Central memory CD4-positive, alpha-beta T cell (primary cell): ENCODE data around the gene CPLX1.
"Not testable (repeated sequence)": the region's sequence is repeated elsewhere in the genome, so short reads cannot be mapped to it uniquely, and the experiment has no call there.

Source experiments
- DNase-seq: peaks from one replicate; pipeline ENCODE4 v3.0.0; 2022

Gene CPLX1

DNA sequence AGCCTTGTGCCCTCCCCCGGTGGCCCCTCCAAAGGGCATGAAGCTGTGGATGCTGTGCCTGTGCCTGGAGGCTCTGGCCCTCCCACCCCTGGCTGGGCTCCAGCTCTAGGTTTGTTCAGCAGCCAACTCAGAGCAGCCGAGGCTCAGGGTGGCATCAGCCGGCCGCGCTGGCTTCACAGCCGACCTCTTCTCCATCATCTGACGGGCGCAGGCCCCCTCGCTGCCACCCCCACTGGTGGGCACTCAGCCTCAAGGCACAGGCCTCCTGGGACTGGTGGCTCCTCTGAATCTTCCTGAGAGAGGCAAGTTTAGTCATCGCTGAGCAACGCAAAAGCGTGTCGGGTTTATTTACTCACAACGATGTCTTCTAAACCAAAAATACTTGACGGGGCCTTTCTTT is 74.3 kb downstream of the CPLX1 start:
- no peak for DNase-seq

DNA sequence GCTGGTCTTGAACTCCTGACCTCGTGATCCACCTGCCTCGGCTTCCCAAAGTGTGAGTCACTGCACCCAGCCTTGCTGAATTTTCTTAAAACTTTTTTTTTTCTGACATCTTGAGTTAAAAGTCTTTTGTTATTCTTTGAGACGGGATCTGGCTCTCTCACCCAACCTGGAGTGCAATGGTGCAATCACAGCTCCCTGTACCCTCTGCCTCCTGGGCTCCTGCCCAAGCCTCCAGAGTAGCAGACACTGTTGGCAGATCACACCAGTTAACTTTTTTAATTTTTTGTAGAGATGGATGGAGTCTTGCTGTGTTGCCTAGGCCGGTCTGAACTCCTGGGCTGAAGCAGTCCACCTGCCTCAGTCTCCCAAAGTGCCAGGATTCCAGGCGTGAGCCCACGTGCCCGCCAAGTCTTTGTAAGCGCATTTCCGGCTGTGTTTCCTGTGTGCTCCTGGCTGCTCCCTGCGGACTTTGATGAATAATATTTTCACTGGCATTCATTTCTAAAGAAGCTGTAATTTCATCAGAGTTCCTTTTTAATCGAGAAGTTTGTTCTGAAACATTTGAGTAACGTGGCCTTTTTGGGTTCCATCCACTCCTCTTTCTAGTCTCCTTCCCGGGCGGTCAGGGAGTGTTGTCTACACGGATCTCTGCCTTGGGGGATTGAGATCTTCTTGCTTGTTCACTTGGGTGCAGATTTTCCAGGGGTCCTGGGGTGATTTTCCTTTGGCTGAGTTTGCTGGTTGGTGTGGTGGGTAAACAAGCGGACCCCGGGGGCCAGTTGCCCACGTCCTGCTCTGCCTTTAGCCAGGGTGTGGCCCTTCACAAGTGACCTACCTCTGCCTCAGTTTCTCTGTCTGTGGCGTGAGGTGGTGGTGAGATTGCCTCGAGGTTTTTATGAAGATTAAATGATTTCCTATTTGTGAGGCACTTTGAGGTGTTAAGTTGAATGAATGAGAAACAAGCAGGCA is 75.9 kb downstream of the CPLX1 start:
- DNase-seq, result no peak

DNA sequence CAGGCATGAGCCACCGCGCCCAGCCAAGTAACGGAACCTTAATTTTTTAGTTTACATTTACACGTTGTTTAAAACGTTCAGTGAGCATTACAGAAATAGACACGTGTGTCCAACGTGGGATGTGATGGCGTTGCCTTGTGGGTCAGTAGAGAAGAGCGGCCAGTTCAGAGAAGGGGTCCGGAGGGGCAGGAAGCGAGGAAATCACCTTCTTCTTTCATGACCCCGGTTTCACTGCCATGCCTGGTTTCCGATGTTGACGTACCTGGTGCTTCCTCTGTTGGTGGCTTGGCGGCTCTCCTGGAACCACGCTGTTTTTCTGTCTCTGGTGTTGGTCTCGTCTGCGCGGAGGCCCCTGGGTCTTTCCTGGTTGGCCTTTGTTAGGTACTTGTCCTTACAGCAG is 77.5 kb downstream of the CPLX1 start:
- no peak for DNase-seq

DNA sequence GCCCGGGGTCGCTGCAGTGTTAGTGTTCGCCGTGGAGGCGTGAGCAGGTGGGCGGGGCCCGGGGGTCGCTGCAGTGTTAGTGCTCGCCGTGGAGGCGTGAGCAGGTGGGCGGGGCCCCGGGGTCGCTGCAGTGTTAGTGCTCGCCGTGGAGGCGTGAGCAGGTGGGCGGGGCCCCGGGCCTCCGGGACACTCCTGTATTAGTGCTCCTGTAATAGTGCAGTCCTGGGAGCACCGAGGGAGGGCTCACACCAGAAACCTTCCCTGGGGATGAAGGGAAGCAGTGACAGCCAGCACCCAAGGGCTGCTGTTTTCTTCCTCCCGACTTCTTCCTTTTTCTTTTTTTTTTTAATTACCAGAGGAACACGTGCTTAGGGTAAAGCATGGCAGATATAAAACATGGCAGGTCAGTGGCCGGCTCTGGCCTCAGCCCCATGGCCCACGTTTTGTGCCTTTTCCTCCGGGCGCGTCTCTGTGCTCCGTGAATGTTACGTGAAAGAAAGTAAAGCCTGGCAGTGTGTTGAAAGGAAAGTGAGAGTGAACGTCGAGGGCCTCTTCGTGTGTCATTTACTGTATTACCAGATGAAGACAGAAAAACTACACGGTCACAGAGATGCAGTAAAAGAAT is 78.3 kb downstream of the CPLX1 start:
- no peak for DNase-seq

DNA sequence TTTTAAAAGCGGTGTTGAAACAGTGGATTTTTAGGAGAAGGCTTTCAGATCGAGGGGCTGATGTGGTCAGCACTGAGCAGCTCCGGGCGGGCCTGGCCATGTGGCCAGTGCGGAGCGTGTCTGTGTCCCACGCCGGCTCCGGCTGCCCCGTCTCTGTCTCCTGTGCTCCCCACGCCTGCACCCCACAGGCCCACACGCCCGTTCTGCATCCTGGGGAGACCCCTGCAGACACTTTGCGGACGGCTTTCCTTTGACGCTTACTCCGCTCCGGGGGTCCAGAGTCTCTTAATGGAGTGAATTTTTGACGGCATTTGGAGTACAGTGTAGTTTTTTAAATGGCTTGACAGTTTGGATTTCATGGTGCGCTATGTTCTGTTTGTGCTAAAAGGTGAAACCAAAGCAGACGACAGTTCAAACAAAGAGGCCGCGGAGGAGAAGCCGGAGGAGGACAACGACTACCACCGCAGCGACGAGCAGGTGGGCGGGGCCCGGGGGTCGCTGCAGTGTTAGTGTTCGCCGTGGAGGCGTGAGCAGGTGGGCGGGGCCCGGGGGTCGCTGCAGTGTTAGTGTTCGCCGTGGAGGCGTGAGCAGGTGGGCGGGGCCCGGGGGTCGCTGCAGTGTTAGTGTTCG is 81.6 kb downstream of the CPLX1 start:
- no peak for DNase-seq

DNA sequence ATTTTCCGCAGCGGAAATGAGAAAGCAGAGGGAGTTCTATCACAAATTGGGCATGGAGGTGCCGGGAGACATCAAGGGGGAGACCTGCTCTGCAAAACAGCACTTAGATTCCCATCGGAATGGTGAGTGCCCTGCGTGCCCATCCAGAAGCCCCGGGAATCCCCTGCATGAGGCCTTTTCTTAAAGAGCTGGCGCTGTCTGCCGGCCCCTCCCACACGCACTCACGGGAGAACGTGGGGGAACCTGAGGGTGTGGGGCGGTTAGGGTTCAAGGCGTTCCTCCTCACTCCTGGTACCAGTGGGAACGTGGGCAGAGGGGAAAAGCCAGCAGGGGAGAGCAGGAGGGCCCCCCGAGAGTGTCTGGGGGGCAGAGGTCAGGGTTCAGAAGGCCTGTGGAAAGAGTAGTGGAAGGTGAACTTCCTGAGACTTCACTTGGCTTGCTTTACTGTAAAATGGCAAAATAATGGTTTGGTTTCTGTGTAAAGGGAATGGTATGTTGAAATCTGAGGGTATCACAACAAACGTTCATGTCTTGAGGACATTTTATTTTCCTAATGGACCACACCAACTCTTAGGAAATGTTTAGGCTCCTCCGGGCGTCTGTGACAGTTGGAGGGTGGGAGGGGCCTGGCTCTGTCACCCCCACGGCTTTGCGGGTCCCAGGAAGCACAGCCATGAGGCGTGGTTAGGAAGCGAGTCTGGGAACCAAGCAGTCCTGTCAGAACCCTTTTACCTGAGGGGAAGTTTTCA is 82.3 kb downstream of the CPLX1 start:
- DNase-seq, result no peak

DNA sequence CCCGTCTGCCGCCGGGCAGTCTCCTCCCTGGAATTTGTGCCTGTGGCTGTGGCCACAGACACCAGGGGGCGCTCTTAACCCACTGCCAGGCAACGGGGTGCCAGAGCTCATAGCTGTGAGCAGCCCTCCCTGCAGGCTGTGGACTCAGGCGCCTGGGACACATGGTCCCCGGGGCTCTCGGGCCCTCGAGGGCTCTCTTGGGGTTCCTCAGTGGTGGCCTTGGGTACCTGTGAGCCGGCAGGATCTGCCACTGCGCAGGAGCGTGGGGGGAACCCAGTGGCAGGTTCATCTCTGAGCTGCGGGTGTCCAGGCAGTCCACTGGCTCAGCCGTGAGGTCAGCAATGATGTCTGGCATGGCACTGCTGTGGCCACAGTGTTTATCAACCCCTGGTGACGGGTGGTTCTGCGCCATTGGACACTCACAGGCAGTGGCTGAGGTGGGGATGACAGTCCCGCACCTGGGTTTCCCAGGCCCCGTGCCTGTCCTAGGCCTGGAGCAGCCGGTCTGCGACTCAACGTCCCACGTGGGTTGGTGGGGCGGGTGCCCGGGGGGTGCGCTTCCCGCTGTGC is 83.1 kb downstream of the CPLX1 start:
- DNase-seq, result peak; percentile 65

DNA sequence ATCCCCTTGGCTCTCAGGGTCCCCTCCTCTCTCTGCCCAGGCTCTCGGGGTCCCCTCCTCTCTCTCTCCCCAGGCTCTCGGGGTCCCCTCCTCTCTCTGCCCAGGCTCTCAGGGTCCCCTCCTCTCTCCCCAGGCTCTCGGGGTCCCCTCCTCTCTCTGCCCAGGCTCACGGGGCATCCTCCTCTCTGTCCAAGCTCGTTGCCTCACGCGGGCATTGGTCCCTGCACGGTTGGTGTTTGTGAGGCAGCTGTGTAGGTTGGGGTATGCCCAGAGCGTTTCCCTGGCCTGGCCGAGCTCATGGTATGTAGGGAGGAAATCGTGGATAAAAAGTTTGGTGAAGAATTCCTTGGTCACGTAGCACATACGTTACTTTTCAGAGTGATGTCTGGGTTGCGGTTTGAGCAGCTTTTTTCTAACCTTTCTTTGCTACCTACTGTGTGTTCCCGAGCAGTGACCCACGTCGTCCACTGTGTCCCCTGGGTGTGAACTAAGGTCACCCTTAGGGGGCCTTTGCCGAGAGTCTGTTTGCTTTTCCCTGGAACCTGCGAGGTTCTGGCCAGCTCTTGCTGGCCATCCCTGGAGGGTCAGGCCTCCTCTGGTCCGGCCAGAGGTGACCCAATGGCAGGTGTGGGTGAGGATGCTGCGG is 83.7 kb downstream of the CPLX1 start:
- DNase-seq, result no peak

DNA sequence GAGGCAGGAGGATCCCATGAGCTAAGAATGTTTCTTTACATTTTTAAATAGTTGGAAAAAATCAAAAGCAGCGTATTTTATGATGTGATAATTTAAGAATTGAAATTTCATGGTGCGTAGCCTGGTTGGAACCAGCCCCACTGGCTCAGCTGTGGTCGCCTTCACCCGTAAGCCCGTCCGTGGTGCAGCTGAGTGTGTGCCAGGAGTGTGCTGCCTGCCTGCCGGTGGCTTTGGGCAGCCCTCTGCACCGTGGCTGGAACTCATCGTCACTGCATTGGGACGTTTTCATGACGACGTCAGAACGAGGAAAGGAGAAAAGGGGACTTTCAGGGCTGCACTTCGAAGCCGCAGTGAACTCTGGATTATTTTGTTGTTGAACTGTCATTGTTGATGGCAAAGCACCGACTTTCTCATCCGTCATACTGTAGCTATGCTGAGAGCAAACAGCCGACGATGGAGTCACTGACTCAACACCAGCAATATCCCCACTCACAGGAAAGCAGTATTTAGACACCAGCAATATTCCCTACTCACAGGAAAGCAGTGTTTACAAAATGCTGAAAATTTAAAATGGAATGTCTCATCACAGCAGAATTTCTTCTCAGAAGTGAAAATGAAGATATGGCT is 85.2 kb downstream of the CPLX1 start:
- no peak for DNase-seq

DNA sequence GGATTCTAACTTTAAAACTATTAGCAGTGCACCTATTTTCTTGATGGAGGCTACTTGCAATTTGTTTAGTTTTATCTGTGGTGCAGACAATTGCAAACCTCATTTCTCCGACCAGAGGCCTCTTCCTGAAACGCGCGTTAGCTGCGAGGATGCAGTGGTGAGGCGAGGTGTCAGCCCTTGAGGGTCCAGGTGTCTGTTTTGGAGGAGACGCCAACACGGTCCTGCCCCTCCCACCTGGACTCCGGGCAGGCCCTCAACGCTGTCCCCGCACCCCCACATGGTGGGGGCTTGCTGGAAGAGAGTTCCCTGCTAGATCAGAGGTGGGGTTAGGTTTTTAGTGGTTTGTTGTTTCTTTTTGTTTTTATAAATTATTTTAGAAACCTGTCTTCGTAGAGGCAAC is 85.9 kb downstream of the CPLX1 start:
- DNase-seq, result no peak

DNA sequence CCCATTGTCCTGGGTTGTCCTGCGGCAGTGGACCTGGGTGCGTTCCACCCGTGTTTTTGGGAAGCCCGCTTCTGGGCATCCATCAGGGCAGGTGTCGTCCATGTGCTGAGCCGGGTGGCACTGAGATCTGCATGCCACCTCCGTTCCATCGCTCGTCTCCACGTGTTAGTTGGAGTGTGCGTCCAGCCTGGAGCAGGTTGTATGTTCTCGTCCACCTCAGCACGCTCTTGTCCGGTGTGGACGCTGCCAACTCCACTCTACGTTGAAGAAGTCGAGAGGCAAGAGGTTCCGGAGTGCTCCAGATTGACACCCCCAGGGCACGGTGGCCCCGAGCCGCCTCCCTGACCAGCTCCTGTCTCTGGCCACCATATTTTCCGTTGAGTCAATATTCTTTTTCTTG is 86.4 kb downstream of the CPLX1 start:
- DNase-seq, result no peak

DNA sequence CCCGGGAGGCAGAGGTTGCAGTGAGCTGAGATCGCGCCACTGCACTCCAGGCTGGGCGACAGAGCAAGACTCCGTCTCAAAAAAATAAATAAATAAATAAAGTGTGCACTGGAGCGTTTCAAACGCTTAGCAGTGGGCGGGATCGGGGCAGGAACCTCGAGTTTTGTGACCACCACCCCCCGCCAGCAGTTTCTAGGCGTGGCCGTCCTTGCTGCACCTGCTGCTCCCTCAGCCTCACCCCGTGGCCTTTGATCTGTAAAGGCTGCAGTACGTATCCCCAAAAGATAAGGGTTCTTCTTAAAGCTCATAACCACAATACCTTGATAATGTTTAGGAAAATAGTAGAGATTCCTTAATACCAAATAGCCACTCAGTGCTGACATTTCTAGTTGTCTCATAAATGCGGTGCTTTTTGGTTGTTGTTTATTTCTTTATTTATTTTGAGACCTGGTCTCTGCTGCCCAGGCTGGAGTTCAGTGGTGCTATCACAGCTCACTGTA is 87.1 kb downstream of the CPLX1 start:
- no peak for DNase-seq

DNA sequence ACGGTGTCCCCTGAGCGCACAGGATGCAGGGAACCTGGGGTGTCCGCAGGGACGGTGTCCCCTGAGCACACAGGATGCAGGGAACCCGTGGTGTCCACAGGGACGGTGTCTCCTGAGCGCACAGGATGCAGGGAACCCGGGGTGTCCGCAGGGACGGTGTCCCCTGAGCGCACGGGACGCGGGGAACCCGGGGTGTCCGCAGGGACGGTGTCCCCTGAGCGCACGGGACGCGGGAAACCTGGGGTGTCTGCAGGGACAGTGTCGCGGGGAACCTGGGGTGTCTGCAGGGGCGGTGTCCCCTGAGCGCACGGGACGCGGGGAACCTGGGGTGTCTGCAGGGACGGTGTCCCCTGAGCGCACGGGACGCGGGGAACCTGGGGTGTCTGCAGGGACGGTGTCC is 89.4 kb downstream of the CPLX1 start:
- DNase-seq, result not testable (repeated sequence)

DNA sequence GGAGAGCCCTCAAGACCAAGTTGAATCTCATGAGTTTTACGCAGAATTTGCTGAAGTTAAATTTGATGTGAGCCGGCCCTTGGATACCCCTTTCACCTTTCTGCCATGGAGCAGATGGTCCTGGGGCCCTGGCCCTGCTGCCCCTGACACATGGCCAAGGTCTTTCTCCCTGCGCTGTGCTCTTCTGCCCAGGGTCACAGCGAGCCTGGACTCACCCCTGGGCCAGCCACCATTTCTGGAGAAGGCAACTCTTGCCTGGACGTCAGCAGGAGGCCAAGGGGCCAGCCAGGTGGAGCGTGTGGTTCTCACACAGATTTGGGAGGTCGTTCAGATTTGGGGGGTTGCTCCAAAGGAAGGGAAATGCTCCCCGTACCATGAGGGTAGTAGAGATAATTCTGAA is 90.3 kb downstream of the CPLX1 start:
- no peak for DNase-seq
